ACHN (cell line): ENCODE measurements around the gene ARL15.

Experiments used
- DNase-seq: peaks from one replicate; pipeline ENCODE4 v3.0.0-alpha.2; 2015
- in situ Hi-C: cut with HindIII; loops from 2 replicates; pipeline ENCODE4 v1.10.0; 2017; ENCODE audit warnings: low sequenced_read_pairs, low pct_ligation_motif_present, low pct_unique_long_range_greater_than_20kb

ARL15 gene

GRCh38 chr5:54294097-54294667 lies 16.2 kb downstream of the ARL15 start:
- in situ Hi-C loops = no loop called here
- DNase-seq = no peak

DNA sequence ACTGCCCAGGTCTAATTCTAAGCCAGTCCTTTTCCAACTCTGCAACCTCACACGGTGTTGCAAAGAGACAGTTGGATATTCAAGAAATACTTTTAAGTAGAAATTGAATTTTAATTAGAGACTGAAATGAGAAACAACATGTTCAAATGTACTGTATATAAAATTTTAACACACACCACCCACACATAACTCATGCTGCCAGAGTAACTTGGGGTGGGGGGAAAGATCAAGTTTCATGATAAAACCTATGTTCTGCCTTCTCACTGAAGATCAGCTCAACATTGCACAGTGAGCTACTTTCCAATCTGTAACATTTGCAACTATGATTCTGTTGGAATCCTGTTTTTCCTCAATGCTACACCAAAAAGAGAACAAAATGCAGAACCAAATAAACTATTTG lies 17.5 kb downstream of the ARL15 start:
- in situ Hi-C loops = no loop called here
- no peak for DNase-seq

GRCh38 chr5:54291498-54291897 lies 18.9 kb downstream of the ARL15 start:
- no peak for DNase-seq
- in situ Hi-C loops = no loop called here

DNA sequence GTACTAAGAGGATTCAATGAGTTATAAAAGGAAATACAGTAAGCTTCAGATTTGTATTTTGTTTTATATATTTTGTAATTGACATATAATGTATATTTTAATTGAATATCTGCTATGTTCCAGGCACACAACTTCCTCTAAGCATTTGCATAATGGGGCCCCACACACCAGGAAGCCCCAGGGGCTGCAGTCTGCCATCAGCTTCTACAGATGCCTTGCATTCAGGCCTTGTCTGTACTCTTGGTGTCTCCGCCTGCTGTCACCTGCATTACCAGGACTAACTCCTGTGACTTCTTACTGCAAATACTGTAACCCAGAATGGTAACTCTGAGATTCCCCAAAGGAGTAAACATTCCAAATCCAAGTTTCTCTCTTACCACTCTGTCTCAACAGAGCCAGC lies 20.6 kb downstream of the ARL15 start:
- no peak for DNase-seq
- in situ Hi-C loops = no loop called here

DNA sequence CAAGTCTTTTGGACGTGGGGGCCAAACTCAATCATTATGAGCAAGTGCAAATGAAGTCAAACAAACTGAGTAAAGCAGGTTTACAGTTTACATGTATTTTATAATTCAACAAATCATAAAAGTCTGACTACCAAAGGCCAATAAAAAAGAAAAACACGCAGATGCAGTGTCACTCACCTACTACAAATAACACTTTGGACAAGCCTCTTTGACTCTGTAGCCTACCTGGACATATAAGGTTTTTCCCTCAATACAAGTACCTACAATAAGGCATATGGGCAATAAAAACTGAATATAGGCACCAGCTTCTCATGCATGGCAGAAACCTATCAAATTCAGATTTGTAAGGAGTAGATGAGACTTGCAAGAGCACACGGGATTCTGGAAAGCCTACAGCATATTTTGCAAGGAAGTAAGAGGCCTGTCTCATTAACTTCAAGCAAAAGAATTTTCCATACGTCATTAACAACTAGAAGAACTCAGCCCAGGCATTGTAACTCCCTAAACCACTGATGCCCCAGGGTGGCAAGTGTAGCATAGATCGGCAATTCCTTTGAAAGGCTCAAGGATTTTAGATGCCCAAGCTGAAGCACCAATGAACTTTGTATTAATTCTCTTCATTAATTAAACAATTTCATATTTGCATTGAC lies 21.7 kb downstream of the ARL15 start:
- in situ Hi-C loops = no loop called here
- DNase-seq = no peak

- DNase-seq = no peak
- in situ Hi-C loops = no loop called here
Observed at GRCh38 chr5:54285686-54286085, 24.7 kb downstream of the ARL15 start.

DNA sequence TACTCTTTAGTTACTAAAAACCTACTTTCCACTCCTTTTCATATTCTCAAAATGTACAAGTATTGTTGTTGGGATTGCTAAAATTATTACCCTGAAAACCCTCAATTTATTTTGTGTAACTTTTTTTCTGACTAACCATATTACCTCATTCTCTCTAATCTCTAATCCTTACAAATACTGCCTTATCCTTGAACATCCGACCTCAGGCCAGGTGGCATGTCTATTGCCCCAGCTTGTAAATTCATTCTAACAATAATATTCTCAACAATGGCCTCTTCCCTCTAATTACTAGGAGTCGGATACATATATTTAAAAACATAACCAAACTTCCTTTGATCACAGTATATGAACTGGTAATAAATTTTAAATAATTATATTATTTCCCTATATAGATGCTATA lies 25.8 kb downstream of the ARL15 start:
- in situ Hi-C loops = no loop called here
- DNase-seq = no peak

GRCh38 chr5:54282876-54283275 lies 27.5 kb downstream of the ARL15 start:
- no peak for DNase-seq
- in situ Hi-C loops = no loop called here

GRCh38 chr5:54281960-54282692 lies 28.2 kb downstream of the ARL15 start:
- in situ Hi-C loops = no loop called here
- no peak for DNase-seq

DNA sequence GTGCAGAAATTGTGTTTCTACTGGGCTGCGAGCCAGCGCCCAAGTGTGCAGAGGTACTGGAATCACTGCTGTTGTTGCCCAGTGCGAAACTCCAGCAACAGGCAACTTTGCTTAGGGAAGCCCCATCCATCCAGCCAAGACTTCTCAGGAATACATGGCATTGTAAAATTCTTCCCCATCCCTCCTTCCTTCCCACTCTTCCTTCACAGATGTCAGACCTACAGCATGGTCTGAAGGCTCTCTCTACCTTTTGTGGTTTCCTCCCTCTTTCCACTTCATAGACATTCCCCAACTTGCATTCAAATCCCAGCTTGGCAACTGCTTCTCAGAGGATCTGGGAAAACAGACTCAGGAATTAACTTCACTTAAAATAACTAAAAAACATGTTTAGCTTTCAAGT lies 30.4 kb downstream of the ARL15 start:
- DNase-seq = no peak
- in situ Hi-C loops = no loop called here

DNA sequence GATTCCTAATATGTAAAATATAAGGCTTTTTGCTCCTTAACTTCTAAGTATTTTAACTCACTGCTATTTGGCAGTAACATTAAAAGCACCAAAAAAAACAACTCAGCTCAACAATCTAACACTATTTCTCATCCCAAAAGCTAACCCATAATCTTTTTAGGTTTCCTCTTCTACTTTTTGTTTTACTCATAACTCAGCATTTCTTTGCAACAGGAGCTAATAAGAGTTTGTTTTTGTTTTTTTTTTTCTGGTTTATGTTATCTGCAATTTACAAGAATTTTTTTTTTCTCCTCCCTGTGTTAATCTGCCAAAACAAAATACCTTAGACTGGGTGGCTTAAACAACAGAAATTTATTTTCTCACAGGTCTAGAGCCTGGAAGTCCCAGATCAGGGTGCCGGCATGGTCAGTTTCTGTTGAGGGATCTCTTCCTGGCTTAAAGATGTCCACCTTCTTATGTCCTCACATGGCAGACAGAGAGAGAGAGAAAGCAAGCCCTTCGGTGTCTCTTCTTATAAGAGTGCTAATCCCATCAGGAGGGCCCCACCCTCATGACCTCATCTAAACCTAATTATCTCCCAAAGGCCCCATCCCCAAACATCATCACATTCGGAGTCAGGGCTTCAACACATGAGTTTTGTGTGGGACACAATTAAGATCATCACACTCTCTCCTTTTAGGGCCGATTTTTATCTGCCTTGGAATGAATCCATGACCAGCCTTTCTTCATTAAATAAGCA lies 31.2 kb downstream of the ARL15 start:
- in situ Hi-C loops = no loop called here
- DNase-seq = no peak

DNA sequence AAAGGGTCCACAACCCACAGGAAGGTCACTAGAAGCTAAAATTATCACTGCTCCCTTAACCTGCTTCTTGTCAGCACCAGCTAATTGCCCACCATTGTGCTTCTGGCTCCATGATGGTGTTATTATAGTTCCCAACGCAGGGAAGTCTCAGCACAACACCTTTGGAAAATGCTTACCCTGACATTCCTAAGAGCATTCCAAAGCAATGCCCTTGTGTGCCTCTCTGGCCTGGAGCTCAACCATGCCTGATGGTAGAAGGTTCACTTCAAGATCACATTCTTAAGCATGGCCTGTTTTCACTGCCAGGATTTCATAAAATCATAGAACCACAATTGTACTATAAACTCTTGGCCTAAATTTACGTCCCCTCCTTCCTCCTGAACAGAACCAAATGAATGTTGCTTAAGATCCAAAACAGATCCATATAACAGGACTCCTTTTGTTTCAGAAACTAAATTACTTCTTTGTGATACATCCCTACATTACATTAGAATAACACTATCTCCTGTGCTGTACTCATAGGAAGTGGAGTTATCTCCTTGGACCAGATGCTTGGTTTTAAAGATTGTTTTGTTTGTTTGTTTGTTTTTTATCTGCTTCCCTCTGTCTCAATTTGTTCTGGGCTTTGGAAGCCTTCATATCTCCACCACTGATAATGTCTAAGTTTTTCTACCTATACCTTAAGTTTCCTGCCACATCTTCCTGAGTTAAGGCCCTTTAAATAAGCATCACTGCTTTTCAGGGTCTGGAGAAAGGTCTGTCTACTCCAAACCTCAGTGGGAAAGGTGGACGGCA lies 32.1 kb downstream of the ARL15 start:
- no peak for DNase-seq
- in situ Hi-C loops = no loop called here

- DNase-seq = no peak
- in situ Hi-C loops = no loop called here
Observed at GRCh38 chr5:54276048-54276447, 34.3 kb downstream of the ARL15 start.

GRCh38 chr5:54275361-54275760 lies 35.0 kb downstream of the ARL15 start:
- in situ Hi-C loops = no loop called here
- no peak for DNase-seq

GRCh38 chr5:54274944-54275343 lies 35.4 kb downstream of the ARL15 start:
- in situ Hi-C loops = no loop called here
- DNase-seq = no peak

GRCh38 chr5:54273715-54274114 lies 36.7 kb downstream of the ARL15 start:
- DNase-seq = no peak
- in situ Hi-C loops = no loop called here

DNA sequence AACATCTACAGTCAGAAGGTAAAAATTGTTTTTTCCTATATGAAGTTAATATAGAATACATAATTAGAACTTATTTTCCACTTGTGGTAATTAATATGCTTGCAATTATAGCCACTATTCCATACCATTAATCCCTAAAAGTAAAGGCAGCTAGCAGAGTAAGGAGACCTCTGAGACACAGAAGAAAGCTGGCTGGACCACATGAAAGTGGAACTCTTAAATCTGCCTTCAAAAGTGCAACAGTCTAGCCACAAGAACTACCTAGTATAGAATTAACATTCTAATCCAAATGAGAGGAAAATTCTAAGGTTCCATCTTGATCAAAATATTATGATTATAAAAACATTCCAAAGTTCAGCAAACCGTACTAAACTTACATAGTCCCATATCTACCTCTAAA lies 37.6 kb downstream of the ARL15 start:
- no peak for DNase-seq
- in situ Hi-C loops = no loop called here

DNA sequence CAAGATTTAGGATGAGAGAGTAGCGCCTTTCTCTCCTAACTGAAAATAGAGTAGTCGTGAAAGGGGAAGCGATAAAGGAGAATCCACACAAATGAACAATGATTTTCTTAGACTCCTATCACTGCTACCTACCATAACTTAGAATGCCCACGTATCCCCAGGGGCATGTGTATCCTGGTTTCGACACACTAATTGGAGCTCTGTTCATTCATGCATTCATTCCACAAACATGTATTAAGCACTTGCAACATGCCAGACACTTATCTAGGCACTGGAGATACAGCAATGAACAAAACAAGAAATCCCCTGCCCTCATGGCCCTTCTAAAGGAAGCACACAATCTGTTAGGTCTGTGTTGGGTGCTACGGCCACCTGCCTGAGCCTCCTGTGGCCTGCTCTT lies 40.0 kb downstream of the ARL15 start:
- in situ Hi-C loops = no loop called here
- no peak for DNase-seq

DNA sequence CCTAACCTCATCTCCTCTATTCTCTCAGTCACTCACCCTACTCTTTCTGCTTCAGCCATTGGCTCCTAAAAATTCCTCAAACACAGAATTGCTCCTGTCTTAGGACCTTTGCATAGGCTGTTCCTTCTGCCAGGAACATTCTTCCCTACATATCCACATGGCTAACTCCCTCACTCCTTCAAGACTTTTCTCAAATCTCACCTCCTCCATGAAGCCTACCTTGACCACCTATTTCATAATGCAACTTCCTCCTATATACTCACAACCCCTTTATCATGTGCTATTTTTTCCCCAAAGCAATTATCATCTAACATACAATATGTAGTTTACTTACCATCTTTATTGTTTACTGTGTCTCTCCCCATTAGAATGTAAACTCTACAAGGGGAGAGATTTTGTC lies 45.8 kb downstream of the ARL15 start:
- in situ Hi-C loops = no loop called here
- no peak for DNase-seq
